GM18909 (cell line): ENCODE measurements around the gene GRM1.
A peak's percentile ranks its signal among the peaks of the same experiment; 100 is the strongest.

Experiments used
- ATAC-seq: cut with Tn5 transposase; IDR thresholded peaks from one replicate; pipeline ENCODE4 v1.9.1; 2021; ENCODE audit warnings: mild to moderate bottlenecking; ENCODE audit not compliant: unreplicated experiment, poor library complexity

Gene GRM1

GRCh38 chr6:146028851-146029572, at the start of gene GRM1:
TSS of gene GRM1 (plus strand) at chr6:146029062. CDS start at chr6:146029518, 456 bp downstream.
- ATAC-seq, result no peak

- no peak for ATAC-seq
Observed at GRCh38 chr6:146009338-146009737, 19.5 kb upstream of the GRM1 start.

GRCh38 chr6:146014233-146014632, 14.6 kb upstream of the GRM1 start:
- ATAC-seq, result no peak

- no peak for ATAC-seq
Observed at GRCh38 chr6:146017672-146018071, 11.2 kb upstream of the GRM1 start.

GRCh38 chr6:146026873-146027272, 2.0 kb upstream of the GRM1 start:
- no peak for ATAC-seq

- peak; percentile 14 for ATAC-seq
Observed at GRCh38 chr6:146027586-146028251, 1.1 kb upstream of the GRM1 start.

GRCh38 chr6:146028252-146028795, 538 bp upstream of the GRM1 start:
- ATAC-seq, result peak; percentile 83

GRCh38 chr6:146029573-146030184, 817 bp downstream of the GRM1 start:
- ATAC-seq, result no peak

GRCh38 chr6:146032387-146032786, 3.5 kb downstream of the GRM1 start:
- no peak for ATAC-seq

- ATAC-seq, result no peak
Observed at GRCh38 chr6:146040360-146040759, 11.5 kb downstream of the GRM1 start.

GRCh38 chr6:146041282-146041681, 12.4 kb downstream of the GRM1 start:
- ATAC-seq, result no peak

- no peak for ATAC-seq
Observed at GRCh38 chr6:146047371-146047770, 18.5 kb downstream of the GRM1 start.

GRCh38 chr6:146050168-146050567, 21.3 kb downstream of the GRM1 start:
- ATAC-seq, result no peak

- ATAC-seq, result no peak
Observed at GRCh38 chr6:146056506-146056905, 27.6 kb downstream of the GRM1 start.

- ATAC-seq, result no peak
Observed at GRCh38 chr6:146065690-146066089, 36.8 kb downstream of the GRM1 start.

- ATAC-seq, result no peak
Observed at GRCh38 chr6:146066506-146066905, 37.6 kb downstream of the GRM1 start.

GRCh38 chr6:146071781-146072180, 42.9 kb downstream of the GRM1 start:
- ATAC-seq, result no peak

GRCh38 chr6:146077992-146078391, 49.1 kb downstream of the GRM1 start:
- no peak for ATAC-seq

- no peak for ATAC-seq
Observed at GRCh38 chr6:146087386-146087785, 58.5 kb downstream of the GRM1 start.

- no peak for ATAC-seq
Observed at GRCh38 chr6:146090474-146090873, 61.6 kb downstream of the GRM1 start.

GRCh38 chr6:146092961-146093686, 64.3 kb downstream of the GRM1 start:
- no peak for ATAC-seq
